Testis (tissue), 2 donors: ENCODE measurements around the gene GNPTAB.

Experiments
- CTCF ChIP-seq, 3 experiments: fragments of 450-650 bp in 2 of 3; fragments of 200-600 bp in 1 of 3; sonication (generic) in 1 of 3; IDR thresholded peaks; one replicate each; pipeline ENCODE4 v1.5.1; 2016 to 2019; ENCODE audit warnings: antibody characterized with exemption in 3 of 3, mild to moderate bottlenecking in 2 of 3, moderate library complexity in 1 of 3
- POLR2A ChIP-seq: fragments of 450-650 bp; IDR thresholded peaks from one replicate; pipeline ENCODE4 v1.6.1; 2017; ENCODE audit warnings: antibody characterized with exemption, mild to moderate bottlenecking, moderate library complexity

- TF ChIP-seq CTCF (IDR thresholded peaks at IDR 0.05): no peak
- TF ChIP-seq POLR2A: no peak
These were observed 97.6 kb downstream of the GNPTAB start for GRCh38 chr12:101733166-101733565.
